Stimulated activated CD8-positive, alpha-beta memory T cell treated with anti-CD3 and anti-CD28 coated beads, Interleukin-7, amount 100 ng/mL, for 48 hours (primary cell): ENCODE data around the gene GPT2.

ENCODE experiments used
- DNase-seq, 2 donors: peaks; one replicate each; pipeline ENCODE4 v3.0.0-alpha.2; 2020; ENCODE audit warnings: low read depth in 1 of 2; ENCODE audit errors: extremely low read depth in 1 of 2

The GPT2 gene

GRCh38 chr16:46961373-46962353 is 77.5 kb downstream of the GPT2 start:
- peak in 1 of 2 donors; percentile 49 for DNase-seq

DNA sequence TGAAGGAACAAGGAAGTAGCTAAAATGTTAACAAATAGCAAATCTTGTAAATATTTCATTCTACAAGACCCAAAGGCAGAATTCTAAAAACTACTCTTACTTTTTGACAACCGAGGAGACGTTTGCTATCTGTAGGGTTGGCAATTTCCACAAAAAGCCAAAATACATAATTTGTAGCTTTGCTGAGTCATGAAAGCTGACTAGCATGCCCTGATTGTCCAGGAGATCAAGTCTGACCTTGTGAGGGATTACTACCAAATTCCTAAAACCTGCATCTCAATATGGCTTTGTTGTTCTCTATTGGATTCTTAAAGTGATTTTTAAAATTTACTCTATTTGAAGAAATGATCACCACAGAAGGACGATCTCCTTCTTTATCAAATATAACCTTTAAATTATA is 78.5 kb downstream of the GPT2 start:
- no peak for DNase-seq

- DNase-seq, result no peak
Measured at GRCh38 chr16:46968063-46968435, 83.9 kb downstream of the GPT2 start.

- DNase-seq, result no peak
Measured at GRCh38 chr16:46970089-46970488, 85.9 kb downstream of the GPT2 start.

DNA sequence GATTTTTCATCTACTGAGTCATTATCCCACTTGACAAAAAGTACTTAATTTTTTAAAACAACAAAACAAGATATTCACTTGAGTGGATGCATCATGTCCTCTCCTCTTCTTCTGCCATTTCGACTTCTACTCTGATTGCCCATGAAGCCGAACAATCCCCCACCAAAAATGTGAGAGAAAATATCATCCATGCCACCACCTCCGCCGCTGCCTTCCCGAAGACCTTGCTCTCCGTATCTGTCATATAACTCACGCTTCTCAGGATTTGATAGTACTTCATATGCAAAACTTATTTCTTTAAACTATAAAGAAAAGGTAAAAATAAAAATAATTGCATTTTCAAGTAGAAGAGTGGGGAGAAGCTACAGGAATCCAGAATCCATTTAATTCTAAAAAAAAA is 87.1 kb downstream of the GPT2 start:
- no peak for DNase-seq

DNA sequence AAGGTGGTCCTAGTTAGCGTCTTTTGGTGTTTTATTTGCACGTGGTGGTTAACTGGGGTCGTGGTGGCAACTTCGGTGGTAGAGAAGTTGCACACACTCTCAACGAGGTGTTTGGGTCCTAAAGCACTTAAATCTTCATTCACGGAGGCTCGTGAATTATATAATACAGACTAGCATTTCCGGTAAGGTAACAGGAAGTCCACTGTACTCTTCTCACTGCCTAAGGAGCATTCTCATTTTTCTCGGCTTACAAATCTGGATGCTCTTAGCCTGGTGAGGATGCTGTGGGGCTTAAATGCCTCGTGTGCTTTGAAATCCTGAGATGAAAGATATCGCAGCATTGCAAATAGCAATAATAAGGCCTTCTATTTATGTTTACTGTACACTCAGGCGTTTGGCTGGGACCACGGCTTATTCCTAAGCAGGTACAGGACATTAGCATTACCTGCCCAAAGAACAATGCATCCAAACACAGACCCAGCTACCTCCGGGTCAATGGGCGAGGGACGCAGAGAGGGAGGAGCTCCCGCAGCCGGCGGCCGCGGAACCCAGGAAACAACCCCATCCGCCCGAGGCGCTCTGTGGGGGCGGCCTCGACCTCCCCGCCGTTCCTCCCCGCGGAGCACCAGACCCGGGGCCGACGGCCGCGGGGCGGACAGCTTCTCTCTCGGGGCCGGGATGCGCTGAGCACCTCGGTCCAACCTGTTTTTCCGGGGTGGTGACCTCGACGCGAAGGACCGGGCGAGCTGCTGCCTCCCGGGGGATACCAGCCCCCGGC is 88.5 kb downstream of the GPT2 start:
- peak in 1 of 2 donors; percentile 21 for DNase-seq

DNA sequence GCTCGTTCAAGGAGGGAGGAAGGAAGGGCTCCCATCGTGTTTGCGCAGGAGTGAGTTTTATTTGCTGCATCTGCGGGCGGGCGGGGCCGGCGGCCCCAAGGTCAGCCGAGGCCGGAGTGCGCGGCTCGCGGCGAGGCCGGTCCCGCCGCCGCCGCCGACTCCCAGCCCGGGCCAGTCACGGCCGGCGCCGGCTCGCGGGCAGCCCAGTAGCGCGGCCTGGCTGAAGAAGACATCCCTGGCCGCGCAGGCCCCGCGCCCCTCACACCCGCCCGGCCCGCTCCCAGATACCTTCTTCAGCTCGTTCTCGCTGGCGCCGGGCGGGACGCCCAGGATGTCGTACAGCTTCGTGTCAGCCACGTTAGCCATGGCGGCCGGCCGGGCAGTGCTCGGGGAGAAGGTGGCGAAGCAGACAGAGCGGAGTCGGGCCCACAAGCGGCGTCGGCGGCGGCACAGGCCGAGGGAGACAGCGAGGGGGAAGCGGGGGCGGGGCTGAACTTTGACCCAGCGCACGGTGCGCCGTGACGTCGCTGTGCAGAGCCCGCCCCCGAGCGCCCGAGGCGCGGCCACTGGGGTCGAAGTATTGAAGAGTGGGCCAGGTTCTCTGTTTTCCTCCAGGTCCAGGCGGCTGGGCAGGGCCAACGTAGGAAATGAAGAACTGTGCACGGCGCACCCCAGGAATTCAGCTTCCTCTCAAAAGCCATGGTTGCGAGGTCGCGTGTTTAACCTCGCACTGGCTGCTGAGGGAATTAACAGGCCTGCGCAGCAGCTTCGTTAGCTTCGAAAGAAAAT is 89.2 kb downstream of the GPT2 start, which contains the start of gene DNAJA2:
Gene DNAJA2, minus strand, starts transcription at position 468 of the 789 bp plus-strand sequence. Its CDS starts 102 bp downstream, at position 366.
- peak; percentile 84 to 86 for DNase-seq

- DNase-seq, result no peak
Measured at GRCh38 chr16:46973996-46974324, 89.8 kb downstream of the GPT2 start.

DNA sequence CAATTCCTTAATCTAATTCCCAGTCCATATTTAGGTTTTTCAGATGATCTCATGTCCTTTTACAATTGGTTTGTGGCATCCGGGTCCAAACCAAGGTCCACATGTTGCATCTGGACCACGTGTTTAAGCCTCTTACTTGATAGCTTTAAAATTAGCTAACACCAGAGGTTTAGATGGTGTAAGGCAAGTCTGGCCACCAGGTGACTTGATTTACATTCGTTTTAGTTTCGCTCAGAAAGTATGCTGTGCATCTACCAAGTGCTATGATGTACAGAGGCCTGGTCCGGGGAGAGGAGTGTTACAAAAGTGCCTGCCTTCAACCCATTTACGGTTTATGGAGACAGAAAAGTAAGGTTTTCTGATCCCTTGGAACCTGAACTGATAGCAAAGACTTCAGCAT is 90.2 kb downstream of the GPT2 start:
- no peak for DNase-seq

DNA sequence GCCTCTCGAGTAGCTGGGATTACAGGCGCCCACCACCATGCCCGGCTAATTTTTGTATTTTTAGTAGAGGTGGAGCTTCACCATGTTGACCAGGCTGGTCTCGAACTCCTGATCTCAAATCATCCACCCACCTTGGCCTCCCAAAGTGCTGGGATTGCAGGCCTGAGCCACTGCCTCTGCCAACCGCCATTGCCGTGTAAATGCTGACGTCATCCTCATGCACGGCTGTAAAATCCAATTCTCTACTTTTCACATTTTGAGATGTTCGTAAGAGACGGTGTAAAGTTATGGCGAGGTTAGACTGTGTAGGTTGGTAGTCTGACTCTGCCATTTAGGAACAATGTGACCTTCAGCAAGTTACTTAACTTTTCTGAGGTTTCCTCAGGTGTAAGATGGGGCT is 91.0 kb downstream of the GPT2 start:
- no peak for DNase-seq

- no peak for DNase-seq
Measured at GRCh38 chr16:46975908-46976470, 91.8 kb downstream of the GPT2 start.

DNA sequence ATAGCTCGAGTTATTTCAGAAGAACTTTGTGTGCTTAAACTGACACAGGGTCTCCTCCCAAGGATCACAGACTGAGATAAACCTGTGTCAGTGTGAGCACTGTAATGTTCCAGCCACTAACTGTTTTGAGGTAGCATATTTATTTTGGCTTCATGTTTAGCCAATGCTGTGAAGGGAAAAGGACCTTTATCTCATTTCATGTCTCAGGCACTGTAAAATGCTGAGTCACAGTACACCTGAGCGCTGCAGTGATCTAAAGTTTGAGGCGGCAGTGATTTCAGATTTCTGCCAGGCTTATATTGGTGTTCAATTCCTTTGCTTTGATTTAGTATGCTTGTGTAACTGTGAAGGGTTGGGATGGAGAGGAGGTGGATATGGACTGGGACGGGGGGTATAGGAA is 92.4 kb downstream of the GPT2 start:
- no peak for DNase-seq
